ENCODE measurements around the gene SLC6A18. TPM values are rescaled to one million over a fixed set of nuclear protein-coding genes. Genes with fewer than 3 reads are reported as not detected.

Gene SLC6A18
- polyA plus RNA-seq, 1 experiment, result not detected

- no peak overlapping the region for H3K27ac ChIP-seq (ENCODE audit: low read depth, low read length)
- POLR2A ChIA-PET, result no interaction called here
- no peaks in the 10 kb centered on the region for H3K27me3 ChIP-seq (ENCODE audit: control insufficient read depth, insufficient read depth, low read length)
- no peak for DNase-seq (ENCODE audit: low read depth, low spot score)
- peaks cover 93% of the 10 kb centered on the region for H3K9me3 ChIP-seq (ENCODE audit: control insufficient read depth, insufficient read depth, low read length)
- no peak for TF ChIP-seq CTCF (IDR thresholded peaks at IDR 0.05; ENCODE audit: low read depth, low read length)
- no peak overlapping the region for H3K4me3 ChIP-seq (ENCODE audit: low read depth, low read length)
- CTCF ChIA-PET, result no interaction called here
Measured at GRCh38 chr5:1221721-1222120, 3.5 kb upstream of the SLC6A18 start.

DNA sequence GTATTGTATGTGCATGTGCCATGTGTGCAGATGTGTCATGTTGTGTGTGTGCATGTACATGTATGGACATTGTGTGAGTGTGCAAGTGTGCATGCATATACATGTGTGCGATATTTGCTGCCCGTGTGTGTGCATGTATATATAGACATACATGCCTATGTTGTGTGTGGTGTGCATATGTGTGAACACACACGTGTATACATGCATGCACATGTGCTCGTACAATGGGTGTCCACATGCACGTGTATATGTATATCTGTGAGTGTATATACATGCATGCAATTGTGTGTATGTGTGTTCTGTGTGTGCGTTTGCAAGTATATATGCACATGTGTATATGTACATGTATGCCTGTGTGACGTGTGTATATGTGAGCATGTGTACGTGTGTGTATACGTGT, 3.0 kb upstream of the SLC6A18 start:
- no peak for DNase-seq (ENCODE audit: low read depth, low spot score)
- Histone ChIP-seq H3K9me3 (ENCODE audit: control insufficient read depth, insufficient read depth, low read length) (peaks cover 91% of the 10 kb centered on the region), H3K27ac (ENCODE audit: low read depth, low read length) (no peak overlapping the region), H3K27me3 (ENCODE audit: control insufficient read depth, insufficient read depth, low read length) (no peaks in the 10 kb centered on the region), H3K4me3 (ENCODE audit: low read depth, low read length) (no peak overlapping the region)
- POLR2A ChIA-PET, result no interaction called here
- CTCF ChIA-PET, result no interaction called here
- TF ChIP-seq CTCF (IDR thresholded peaks at IDR 0.05; ENCODE audit: low read depth, low read length), result no peak

GRCh38 chr5:1222621-1223277, 2.4 kb upstream of the SLC6A18 start:
- Histone ChIP-seq H3K4me3 (ENCODE audit: low read depth, low read length) (no peak overlapping the region), H3K9me3 (ENCODE audit: control insufficient read depth, insufficient read depth, low read length) (peaks cover 86% of the 10 kb centered on the region), H3K27me3 (ENCODE audit: control insufficient read depth, insufficient read depth, low read length) (no peaks in the 10 kb centered on the region), H3K27ac (ENCODE audit: low read depth, low read length) (no peak overlapping the region)
- POLR2A ChIA-PET, result no interaction called here
- no peak for DNase-seq (ENCODE audit: low read depth, low spot score)
- CTCF ChIA-PET, result no interaction called here
- TF ChIP-seq CTCF (IDR thresholded peaks at IDR 0.05; ENCODE audit: low read depth, low read length), result no peak

DNA sequence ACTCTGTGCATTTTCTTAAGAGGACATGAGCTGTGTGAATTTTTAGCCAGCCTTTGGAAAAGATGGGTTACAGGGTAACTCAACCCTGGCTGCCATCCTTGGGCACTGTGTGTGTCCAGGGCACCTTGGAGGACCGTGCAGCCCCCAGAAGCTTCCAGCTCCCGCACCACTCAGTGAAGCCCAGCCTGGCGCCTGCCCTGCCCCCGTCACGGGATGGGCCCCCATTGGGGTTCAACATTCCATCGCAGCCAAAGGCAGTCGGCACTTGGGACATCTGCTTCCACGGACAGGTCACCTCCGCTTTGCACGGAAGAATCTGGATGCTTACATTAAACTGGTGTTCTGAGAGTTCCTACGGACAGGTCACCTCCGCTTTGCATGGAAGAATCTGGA, 1.9 kb upstream of the SLC6A18 start:
- Histone ChIP-seq H3K27ac (ENCODE audit: low read depth, low read length) (no peak overlapping the region), H3K4me3 (ENCODE audit: low read depth, low read length) (no peak overlapping the region), H3K9me3 (ENCODE audit: control insufficient read depth, insufficient read depth, low read length) (peaks cover 86% of the 10 kb centered on the region), H3K27me3 (ENCODE audit: control insufficient read depth, insufficient read depth, low read length) (no peaks in the 10 kb centered on the region)
- no peak for DNase-seq (ENCODE audit: low read depth, low spot score)
- TF ChIP-seq CTCF (IDR thresholded peaks at IDR 0.05; ENCODE audit: low read depth, low read length), result no peak
- ChIA-PET CTCF (no interaction called here), POLR2A (no interaction called here)

- POLR2A ChIA-PET, result no interaction called here
Measured at GRCh38 chr5:1224631-1225030, 550 bp upstream of the SLC6A18 start.

More at GRCh38 chr5:1224631-1225030, 550 bp upstream of the SLC6A18 start:
- Histone ChIP-seq H3K27ac (ENCODE audit: low read depth, low read length) (no peak overlapping the region), H3K27me3 (ENCODE audit: control insufficient read depth, insufficient read depth, low read length) (no peaks in the 10 kb centered on the region), H3K4me3 (ENCODE audit: low read depth, low read length) (no peak overlapping the region), H3K9me3 (ENCODE audit: control insufficient read depth, insufficient read depth, low read length) (peaks cover 84% of the 10 kb centered on the region)
- no peak for TF ChIP-seq CTCF (IDR thresholded peaks at IDR 0.05; ENCODE audit: low read depth, low read length)
- CTCF ChIA-PET, result no interaction called here
- no peak for DNase-seq (ENCODE audit: low read depth, low spot score)
